Measurements from ENCODE around the gene AKR1B15.
A peak's percentile ranks its signal among the peaks of the same experiment; 100 is the strongest.

The AKR1B15 gene

DNA sequence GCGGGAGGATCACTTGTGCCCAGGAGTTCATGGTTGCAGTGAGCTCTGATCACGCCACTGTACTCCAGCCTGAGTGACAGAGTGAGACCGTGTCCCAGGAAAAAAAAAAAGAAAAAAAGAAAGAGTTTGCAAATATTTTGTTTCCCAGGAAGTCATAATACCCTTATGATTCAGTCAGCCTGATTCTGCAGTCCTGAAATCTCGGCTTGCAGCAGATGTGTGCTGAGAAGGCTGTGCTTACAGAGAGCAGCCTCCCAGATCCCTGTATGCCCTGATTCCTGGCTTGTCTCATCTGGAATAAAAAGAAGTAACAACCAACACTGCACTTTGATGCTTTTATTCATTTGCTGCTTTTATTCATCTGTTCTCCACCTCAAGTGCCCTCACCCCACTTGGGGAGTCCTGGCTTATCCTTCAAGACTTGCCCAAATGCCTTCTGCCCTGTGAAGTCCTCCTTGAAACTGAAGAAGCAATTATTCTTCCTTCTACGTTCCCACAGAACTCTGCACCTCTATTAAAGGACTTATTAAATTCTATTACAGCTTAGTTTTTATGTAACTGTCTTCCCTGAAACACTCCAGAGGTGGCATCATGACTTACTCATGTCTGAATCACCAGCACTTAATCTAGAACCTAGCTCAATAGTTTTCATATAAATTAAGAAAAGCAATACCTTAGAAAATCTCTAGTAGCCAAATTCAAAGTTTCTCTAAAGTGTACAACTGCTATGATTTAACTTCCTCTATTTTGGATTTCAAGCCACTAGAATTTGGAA lies 70.0 kb downstream of the AKR1B15 start:
- no peak for DNase-seq (ENCODE audit: low read depth in 2 of 2)

DNA sequence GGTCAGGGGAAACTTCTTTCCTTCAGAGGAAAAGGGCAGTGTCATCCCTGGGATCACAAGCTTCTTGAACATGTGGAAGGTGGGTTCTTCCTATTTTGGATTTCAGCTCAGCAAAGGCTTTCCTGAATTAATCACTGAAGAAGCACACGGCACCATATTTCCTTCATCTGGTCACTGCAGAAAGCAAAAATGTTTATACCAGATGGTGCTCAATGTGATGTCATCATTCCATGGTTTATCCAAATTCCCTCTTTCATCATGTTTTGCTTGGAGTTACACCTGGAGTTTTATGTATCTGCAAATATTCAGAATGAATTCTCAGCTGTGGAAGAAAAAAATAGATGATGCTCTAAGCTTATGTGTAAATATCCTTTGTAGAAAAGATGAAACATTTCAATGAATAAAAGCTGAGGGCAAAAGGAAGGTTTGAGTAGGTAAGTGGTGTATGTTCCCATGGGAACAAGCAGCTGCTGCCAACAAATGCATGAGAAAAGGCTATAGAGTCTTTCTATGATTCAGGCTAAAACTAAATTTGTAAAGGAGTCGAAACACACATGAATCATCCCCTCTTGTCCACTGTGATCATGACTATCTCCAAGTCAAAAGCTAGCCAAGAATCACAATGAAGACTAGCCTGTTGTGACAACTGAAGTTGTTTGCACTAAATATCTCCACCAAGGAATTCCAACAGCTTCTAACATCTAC lies 70.9 kb downstream of the AKR1B15 start:
- DNase-seq (ENCODE audit: low read depth in 2 of 2) = peak; percentile 42 to 60

DNA sequence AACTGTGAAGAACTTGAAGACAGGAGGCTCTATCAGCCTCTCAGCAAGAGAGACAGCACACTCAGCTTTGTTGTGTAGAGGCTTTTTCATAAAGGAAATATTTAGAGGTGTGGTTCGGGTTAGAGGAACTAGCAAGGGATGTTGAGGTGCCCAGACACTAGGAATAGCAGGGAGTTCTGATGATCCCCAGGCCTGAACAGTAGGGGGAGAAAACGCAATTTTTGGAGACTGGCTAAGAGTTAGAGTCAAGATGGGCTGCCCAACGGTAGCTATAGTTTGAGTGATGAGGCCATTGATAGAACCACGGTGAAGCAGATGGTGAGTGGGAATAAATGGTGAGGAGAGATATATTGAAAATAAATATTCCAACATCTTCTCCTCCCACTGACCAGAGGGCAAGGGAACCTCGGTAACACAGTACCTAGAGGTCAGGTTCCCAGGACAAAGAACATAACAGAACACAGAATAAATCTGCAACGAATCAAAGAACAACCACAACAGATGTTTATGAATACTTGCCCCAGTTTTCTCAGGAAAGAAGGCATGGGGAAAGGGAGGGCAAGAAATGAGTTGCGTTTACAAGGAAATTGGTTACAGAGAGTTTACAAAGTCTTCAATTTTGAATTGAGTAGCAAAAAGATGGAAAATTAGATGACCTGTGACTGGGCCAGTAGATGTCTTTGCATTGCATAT lies 73.5 kb downstream of the AKR1B15 start:
- DNase-seq (ENCODE audit: low read depth in 2 of 2) = no peak

DNA sequence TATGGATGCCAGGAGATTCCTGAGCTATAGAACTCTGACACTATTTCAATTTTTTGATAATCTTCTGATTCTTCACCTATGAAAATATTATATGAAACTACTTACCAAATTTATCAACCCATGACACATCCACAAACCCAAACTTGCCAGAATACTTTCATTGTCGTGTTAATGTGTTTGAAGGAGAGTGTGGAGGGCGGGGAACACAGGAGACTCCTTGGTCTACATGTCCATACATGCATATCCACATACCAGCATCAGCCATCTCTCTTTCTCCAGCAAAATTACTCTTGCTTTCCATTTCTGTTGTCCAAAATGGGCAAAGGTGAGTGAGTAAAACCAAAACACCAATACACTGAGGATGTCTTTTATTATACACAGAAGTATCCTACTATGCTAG lies 74.3 kb downstream of the AKR1B15 start:
- no peak for DNase-seq (ENCODE audit: low read depth in 2 of 2)

DNA sequence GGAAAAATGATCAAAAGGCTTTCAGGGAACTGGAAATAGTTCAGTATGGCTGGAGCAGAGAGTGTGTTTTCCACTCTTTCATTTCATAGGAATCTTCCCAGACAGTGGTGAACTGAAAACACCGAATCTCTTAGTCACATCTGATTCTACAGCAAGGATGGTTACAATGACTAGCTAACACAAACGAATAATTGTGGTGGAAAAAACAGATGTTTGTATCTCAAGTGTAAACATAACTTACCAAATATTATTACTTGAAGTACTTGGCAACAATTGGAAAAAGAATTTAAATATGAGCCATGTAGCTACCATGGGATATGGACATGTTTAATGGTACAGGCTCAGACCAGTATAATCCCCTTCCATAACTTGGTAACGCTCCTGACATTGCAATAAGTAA lies 76.6 kb downstream of the AKR1B15 start:
- peak; percentile 51 to 59 for DNase-seq (ENCODE audit: low read depth in 2 of 2)

DNA sequence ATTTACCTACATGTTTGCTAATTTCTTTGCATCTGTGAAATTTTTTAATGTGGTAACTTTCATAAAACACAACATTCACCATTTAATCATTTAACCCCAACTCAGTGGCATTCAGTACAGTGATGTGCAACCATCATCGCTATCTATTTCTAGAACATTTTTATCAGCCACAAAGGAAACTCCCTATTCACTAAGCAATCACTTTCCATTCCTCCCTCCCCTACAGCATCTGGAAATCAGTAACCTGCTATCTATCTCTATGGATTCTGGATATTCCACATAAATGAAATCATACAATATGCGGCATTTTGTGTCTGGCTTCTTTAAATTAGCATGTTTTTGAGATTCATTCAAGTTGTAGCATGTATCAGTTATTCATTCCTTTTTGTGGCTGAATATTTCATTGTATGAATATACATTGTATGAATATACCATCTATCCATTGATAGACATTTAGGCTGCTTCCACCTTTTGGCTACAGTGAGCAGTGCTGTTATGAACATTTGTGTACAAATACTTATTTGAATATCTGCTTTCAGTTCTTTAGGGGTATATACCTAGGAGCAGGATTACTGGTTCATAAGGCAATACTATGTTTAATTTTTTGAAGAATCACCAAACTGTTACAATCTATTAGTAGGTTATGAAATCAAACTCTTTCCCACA lies 78.3 kb downstream of the AKR1B15 start:
- no peak for DNase-seq (ENCODE audit: low read depth in 2 of 2)

DNA sequence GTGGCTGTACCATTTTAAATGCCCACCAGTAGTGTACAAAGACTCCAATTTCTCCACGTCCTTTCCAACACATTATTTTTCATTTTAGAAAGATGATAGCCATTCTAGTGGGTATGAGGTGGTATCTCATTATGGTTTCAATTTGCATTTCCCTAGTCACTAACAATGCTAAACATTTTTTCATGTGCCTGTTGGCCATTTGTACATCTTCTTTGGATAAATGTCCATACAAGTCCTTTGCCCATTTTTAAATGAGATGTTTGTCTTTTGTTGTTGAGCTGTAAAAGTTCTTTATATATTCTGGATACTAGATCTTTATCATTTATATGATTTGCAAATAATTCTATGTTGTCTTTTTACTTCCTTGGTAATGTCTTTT lies 78.9 kb downstream of the AKR1B15 start:
- DNase-seq (ENCODE audit: low read depth in 2 of 2) = no peak

- no peak for DNase-seq (ENCODE audit: low read depth in 2 of 2)
Observed at GRCh38 chr7:134629445-134629844, 80.5 kb downstream of the AKR1B15 start.
